Activated T-helper 9 cell treated with anti-CD3 and anti-CD28 coated beads, Interleukin-2, amount 50 U/mL, for 16 hours (primary cell): ENCODE results near the gene PLA2G1B.
"Not testable (repeated sequence)": the region's sequence is repeated elsewhere in the genome, so short reads cannot be mapped to it uniquely, and the experiment has no call there.

Experiments used
- DNase-seq: peaks from one replicate; pipeline ENCODE4 v3.0.0-alpha.2; 2020; ENCODE audit warnings: low read depth

PLA2G1B gene

GRCh38 chr12:120358412-120359100 lies 31.0 kb upstream of the PLA2G1B start:
- no peak for DNase-seq

DNA sequence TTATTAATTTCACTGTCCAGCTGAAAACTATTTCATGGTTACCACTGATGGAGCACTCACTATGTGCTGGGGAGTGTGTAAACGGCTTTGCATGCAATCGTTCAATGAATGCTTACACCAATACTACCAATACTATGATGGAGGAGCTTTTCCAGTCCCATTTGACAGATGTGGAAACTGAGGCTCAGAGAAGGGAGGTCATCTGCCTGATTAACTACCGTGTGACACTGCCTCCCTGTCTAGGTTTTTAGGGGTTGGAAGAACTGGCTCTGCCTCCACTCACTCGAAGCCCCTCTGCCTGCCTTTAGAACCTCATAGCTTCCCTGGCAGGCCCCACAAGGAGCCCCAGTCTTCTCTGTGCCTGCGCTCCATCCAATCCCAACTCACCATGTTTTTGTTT lies 29.5 kb upstream of the PLA2G1B start:
- DNase-seq: no peak

GRCh38 chr12:120356567-120357030 lies 29.0 kb upstream of the PLA2G1B start:
- DNase-seq: peak; percentile 62

- DNase-seq: no peak
Measured at GRCh38 chr12:120353556-120354317, 26.2 kb upstream of the PLA2G1B start.

DNA sequence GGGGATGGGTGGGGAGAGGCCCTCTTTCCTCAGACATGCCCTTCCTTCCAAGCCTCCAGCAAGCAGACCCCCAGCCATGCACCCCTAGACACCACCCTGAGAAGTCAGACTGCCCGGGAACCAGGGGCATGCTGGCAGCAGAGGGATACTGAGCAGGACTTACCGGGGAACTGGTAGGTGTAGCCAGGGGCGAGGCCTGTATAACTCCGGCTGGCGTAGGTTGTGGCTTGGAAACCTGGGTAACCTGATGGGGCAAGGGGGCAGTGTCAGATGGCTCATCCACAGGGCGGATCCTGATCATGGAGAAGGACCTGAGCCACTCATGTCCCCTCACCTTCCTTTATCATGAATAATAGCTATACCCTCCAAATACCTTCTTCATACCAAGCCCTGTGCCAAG lies 25.6 kb upstream of the PLA2G1B start:
- DNase-seq: no peak

GRCh38 chr12:120352117-120352516 lies 24.5 kb upstream of the PLA2G1B start:
- DNase-seq: no peak

GRCh38 chr12:120350576-120351350 lies 23.2 kb upstream of the PLA2G1B start:
- no peak for DNase-seq

DNA sequence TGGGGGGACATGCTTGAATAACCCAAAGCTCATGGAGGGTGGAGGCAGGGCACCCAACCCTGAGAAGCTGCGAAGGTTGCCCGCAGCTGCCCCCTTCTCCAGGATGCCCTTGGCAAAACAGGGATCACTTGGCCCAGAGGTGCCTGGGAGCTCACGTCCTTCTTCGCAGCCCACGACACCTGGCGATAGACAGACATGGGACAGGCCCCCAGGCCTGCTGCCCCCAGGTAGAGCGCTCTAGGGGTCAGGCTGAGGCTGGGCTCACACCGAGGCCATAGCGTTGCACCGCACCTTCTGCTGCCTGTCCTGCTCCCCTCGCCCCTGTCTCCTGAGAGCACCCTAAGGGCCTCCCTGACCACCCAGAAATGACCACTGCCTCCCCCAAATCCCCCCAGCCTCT lies 20.2 kb upstream of the PLA2G1B start:
- DNase-seq: no peak

DNA sequence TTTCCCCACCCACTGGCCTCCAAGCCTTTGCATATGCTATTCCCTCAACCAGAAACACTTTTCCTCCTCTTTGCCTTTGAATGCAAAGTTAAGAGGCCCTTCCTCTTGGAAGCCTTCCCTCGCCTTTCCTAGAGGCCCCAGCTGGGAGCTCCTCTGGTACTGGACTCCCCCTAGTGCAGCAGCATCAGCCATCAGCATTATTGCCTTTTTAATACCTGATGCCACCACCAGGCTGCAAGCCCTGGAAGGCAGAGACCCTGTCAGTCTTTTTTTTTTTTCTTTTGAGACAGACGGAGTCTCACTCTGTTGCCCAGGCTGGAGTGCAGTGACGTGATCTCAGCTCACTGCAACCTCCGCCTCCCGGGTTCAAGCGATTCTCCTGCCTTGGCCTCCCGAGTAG lies 19.1 kb upstream of the PLA2G1B start:
- no peak for DNase-seq

DNA sequence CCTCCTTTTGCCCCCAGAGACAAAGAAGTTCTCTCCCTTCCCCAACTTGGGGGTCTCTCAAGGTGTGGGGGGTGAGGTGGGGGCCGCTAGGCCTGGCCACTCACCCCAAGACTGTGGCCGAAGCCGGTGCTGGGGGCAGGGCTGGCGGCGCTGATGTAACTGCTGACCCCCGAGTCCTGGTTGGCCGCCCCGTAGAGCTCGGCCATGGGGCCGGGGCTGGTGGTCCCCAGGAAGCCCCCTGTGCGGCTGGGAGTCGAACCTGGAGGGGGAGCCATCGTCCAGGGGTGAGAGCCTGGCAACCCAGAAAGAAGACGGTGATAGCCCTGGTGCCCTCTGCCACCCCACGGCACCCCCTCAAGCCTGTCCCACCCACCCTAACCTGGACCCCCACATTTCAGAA lies 18.5 kb upstream of the PLA2G1B start:
- DNase-seq: no peak

DNA sequence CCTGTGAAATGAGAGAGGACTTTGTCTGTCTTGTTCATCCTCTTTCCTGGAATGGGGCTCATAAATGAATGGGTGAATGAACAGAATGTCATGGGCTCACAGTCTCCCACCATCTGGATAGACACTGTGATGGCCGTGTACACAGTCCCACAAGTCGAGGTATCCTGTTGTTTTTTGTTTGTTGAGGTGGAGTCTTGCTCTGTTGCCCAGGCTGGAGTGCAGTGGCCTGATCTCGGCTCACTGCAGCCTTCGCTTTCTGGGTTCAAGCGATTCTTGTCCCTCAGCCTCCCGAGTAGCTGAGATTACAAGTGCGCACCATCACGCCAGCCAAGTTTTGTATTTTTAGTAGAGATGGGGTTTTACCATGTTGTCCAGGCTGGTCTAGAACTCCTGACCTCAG lies 16.1 kb upstream of the PLA2G1B start:
- DNase-seq: no peak

- no peak for DNase-seq
Measured at GRCh38 chr12:120343039-120343537, 15.5 kb upstream of the PLA2G1B start.

DNA sequence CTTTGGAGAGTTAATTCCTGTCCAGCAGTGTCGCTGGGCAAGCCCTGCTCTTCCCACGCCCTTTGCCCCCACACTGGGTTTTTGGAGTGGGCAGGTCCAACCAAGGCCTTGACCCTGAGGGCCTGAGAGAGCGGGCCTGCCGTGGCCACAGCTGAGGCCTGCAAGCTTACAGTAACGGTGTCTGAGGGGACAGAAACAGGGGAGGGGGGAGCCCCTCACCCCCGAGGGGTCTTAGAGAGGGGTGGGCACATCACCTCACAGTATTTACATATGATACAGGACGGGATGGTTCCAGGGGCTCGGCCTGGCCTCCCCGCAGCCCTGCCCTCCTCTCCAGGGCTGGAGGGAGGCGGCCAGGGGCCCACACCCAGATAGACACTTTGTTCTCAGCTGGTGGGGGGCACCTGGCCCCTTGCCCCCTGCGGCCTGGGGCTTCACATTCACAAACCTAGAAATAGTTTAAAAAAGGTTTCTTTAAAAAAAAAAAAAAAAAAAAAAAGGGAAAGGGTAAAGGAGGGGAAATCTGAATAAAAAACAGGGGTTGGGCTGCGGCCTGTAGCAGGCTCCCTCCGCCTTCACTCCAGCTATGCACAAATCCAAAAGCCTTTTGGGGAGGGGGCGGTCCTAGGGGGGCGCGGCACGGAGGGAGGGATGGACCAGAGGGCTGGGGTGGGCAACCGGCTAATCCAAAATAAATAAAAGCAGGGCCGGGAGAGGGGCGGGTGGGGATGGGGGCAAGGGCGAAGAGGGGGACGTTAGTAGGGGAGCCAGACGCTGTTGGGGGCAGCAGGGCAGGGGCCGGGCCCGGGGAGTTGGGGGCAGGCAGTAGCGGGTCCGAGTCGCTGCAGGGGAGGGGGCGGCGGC lies 14.8 kb upstream of the PLA2G1B start:
- DNase-seq: no peak

DNA sequence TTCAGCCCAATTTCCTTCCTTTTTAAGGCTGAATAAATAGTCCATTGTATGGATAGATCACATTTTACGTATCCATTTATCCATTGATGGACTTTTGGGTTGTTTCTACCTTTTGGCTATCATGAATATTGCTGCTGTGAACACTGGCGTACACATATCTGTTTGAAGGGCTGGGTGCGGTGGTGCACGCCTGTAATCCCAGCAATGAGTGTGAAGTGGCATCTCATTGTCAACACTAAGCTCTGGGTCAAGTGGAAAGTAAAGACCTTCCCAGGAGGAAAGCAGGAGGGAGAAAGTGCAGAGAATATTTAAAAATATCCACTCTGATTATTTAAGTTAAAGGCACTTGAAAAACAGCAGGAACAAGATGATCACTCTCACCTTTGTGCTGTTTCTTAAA lies 11.7 kb upstream of the PLA2G1B start:
- DNase-seq: no peak

GRCh38 chr12:120337730-120338129 lies 10.2 kb upstream of the PLA2G1B start:
- no peak for DNase-seq

GRCh38 chr12:120336392-120336791 lies 8.8 kb upstream of the PLA2G1B start:
- DNase-seq: not testable (repeated sequence)

DNA sequence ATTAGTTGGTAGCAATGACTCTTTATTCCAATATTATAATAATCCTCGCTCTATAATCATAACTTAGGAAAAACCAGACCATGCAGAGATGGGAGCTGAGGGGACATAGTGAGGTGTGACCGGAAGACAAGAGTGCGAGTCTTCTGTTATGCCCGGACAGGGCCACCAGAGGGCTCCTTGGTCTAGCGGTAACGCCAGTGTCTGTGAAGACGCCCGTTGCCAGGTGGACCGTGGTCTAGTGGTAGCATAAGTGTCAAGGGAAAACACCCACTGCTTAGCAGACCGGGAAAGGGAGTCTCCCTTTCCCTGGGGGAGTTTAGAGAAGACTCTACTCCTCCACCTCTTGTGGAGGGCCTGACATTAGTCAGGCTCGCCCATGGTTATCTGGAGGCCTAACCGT lies 7.9 kb upstream of the PLA2G1B start:
- DNase-seq: not testable (repeated sequence)

DNA sequence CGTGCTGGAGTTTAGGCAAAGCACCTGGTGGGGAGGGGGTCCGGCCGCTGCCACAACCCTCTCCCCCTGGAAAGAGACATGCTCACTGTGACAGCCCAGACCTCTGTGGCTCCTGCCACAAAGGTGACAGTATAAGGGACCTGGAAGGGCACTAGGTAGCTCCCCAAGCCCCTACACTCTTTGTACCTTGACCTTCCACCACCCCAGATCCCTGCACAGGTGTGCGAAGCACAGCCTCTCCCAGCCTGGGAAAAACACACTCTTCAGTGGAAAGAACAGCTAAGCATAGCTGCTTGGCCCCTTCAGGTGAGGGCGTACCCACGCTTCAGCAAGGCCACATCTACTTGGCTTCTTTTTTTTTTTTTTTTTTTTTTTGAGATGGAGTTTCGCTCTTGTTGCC lies 4.9 kb upstream of the PLA2G1B start:
- DNase-seq: no peak

- DNase-seq: no peak
Measured at GRCh38 chr12:120332041-120332440, 4.5 kb upstream of the PLA2G1B start.

DNA sequence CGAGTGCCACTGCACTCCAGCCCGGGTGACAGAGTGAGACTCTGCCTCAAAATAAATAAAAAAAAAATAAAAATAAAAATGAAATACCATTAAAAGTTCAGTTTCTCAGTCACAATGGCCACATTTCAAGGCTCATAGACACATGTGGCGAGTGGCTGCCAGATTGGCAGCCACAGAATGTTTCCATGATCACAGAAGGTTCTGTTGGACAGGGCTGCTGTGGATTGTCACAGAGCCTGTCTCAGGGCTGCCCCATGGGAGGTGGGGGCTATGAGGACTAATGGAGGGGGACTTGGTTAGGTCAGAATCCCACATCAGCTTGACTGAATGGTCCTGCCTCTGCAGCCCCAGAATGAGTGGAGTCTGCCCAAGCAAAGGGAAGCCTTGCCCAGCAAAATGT lies 3.8 kb upstream of the PLA2G1B start:
- DNase-seq: no peak

- no peak for DNase-seq
Measured at GRCh38 chr12:120328228-120328627, 649 bp upstream of the PLA2G1B start.
